ENCODE results near the gene FHIT.

DNA sequence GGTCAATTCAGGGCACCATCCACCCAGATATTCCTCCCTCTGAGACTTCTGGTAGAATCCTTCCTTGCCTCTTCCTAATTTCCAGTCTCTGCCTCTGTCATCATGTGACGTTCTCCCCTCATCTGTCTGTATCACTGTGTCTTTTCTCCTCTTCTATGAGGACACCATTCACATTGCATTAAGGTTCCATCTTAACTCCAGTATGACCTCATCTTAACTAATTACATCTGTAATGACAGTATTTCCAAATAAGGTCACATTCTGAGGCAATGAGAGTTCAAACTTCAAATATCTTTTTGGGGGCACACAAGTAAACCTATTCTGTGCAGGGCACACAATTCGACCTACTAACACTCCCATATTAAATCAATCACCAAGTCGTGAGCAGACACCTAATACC, 169.7 kb downstream of the FHIT start:
- no peak for TF ChIP-seq SUZ12 (IDR thresholded peaks at IDR 0.05; ENCODE audit: extremely low read depth, insufficient read depth, insufficient read length)
- TF ChIP-seq ZNF274 (IDR thresholded peaks at IDR 0.05; ENCODE audit: low read depth, low read length): no peak
